ENCODE results near the gene ASTN2.

Gene ASTN2

DNA sequence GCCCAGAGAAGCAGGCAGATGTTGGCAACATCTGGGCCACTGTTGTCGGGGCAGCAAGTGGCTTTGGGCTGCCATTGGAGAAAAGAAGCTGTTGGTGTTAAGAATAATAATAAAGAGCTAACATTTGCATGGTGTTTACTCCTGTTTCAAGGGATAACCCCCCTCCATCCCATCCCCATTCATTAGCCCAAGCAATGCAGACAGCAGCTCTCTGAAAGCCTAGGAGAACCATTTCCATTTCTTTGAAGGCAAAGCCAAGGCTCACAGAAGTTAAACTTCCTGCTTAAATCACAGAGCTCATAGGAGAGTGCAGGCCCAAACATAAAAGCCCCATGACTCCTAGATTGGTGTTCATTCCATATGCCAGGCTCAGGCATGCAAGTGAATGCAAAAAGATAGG is 175.4 kb downstream of the ASTN2 start:
- DNase-seq: no peak

DNA sequence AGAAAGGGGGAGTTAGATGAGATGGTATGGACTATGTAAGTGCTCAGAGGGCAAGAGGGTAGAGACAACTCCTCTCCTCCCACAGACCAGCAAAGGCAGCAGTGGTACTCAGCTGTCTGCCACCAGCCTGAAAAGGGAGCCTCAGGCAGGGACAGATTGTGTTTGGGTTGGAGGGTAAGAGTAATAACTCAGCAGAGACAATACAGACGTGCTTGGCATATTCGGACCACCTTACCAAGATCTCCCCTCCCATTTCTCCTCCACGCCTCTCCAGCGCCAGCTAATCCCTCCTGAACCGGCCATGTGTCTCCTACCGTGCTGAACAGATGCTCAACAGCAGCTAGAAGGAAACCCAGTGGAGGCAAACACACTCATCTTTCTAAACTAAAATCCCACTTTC is 180.8 kb downstream of the ASTN2 start:
- no peak for DNase-seq

DNA sequence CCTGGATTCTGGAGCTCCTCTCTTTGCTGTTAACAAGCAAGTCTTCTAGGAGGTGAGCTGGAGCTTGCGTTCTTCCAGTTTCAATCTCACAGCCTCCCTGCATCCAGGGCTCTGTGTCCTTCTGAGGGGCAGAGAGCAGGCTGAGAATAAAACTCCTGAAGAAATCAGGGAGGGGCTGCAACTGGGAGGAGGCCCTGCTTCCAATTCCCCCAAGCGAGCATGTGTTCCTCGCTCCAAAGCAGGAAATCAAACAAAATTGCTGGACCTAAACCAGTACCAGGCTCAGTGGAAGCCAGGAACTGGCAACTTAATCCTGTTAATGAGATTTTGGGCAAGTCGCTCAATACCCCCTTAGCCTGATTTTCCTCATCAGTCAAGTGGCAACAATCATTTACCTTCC is 181.8 kb downstream of the ASTN2 start:
- DNase-seq: no peak

DNA sequence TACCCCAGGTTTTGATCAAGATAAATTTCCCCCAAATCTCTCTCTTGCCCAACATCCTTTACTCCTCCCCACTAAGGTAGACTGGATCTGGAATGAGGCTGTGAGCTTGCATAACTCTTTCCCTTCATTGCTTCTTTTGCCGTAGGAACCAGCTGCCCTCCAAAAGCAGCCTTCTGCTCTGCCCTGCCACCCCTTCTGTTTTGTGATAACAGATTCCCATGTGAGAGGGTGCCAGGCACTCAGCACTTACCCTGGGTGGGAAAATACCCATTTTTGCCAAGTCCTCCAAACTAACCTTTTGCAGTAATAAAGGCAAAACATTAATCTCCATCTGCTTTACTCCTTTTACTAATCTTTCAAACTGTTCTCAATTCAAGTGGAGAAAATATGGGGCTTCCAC is 182.6 kb downstream of the ASTN2 start:
- no peak for DNase-seq

DNA sequence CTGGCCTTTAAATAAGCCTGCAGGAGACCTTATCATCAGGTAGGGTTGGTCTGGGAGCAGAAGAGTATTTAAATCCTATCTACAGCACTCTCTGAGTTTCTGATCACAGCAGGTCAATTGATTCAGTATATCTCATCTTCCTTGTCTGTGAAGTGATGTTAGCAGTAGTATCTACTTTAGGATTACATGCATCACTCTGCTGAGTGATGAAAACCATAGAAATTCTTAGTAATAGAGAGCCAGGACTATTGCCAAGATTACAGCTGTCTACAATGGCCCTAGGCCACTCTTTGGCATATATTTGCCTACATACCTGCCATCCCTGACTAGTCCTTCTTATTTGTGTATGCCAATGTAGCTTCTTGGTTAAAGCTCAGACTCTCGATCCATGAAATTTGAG is 183.8 kb downstream of the ASTN2 start:
- no peak for DNase-seq

DNA sequence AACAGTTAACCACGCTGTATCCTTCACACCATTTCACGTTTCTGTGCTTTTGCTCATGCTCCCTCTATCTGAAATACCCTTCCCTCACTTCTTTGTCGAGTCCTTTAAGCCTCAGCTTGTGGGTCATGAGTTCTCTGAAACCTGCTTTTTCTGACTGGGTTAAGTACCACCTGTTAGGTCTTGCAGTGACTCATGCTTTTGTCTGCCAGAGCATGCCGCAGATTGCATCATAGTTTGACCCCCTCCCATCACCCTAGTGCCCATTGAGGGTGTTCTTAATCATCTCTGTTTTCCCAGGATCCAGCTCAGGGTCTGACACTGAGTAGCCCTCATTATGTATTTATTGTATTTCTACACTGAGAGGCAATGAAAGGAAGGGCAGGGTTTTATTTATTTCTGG is 190.2 kb downstream of the ASTN2 start:
- peak; percentile 19 for DNase-seq

DNA sequence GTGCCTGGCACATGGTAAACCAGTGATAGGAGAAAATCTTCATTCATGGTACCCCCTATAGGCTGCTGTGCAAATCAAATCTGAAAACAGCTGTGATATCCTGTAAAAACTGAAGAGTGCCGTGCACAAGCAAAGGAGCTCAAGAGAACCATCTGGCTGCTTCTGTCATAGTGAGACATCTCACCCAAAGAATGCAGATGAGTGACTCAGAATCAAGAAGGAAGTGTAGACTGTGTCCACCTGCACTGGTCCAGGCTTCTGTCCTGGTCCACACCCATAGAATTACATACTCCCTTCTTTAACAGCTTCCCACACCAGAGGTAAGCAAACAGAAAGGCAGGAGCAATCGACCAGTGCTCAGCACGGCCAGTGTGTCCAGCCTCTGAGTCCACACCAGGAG is 195.9 kb downstream of the ASTN2 start:
- no peak for DNase-seq

DNA sequence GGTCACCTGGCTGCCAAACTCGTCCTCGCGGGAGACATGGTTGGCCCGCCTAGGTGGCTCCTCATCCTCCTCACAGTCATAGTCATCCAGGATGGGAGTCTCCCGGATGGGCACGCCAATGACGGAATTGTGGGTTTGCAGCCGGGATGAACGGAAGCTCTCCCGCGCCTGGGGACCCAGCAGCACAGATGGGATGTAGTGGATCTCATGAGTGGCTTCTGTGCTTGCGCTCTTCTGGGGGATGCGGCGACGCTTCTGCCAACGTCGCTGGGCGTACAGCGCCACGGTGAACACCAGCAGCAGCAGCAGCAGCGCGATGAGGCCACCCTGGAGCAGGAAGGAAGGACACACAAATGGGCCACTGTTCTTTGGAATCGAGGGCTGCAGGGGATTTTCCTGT is 200.4 kb downstream of the ASTN2 start:
- DNase-seq: no peak

DNA sequence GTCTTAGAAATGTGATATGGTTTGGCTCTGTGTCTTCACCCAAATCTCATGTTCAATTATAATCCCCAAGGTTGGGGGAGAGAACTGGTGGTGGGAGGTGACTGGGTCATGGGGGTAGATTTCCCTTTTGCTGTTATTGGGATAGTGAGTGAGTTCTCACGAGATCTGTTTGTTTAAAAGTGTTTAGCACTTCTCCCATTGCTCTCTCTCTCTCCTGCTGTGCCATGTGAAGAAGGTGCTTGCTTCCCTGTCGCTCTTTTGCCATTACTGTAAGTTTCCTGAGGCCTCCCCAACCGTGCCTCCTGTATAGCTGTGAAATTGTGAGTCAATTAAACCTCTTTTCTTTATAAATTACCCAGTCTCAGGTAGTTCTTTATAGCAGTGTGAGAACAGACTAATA is 203.6 kb downstream of the ASTN2 start:
- no peak for DNase-seq

DNA sequence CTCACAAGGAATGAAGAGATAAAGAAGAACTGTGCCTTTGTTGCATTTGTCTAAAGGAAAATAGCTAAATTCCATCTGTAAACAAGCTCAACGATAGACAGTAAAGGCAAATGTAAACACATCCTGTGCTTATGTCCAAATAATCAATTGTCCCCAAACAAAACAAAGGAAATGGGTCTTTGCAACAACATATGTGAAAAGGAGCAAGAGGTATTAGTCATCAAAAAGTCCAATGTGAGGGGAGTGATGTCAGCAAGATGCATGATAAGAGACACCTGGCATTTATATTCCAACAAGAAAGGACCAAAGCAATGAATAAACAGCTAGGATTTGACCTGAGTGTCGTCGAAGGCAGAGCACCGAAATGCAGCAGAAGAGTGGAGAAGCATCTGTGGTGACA is 209.1 kb downstream of the ASTN2 start:
- no peak for DNase-seq

DNA sequence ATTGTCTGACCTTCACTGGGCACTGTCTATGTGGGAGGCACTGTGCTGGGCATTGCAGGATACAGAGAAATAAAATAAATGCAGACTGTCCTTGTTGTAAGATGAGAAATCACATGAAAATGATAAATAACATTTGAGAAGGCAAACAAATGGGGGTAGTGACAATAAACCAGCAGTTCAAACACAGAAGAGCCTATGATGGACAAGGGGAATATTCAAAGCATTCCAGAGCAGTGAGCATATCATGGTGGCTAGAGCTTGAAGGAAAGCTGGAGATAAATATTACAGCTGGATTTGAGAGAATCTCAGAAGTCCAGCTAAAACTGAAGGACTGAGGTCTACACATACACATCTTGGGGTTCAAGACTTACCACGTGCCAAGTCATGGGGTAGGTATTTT is 209.9 kb downstream of the ASTN2 start:
- no peak for DNase-seq

DNA sequence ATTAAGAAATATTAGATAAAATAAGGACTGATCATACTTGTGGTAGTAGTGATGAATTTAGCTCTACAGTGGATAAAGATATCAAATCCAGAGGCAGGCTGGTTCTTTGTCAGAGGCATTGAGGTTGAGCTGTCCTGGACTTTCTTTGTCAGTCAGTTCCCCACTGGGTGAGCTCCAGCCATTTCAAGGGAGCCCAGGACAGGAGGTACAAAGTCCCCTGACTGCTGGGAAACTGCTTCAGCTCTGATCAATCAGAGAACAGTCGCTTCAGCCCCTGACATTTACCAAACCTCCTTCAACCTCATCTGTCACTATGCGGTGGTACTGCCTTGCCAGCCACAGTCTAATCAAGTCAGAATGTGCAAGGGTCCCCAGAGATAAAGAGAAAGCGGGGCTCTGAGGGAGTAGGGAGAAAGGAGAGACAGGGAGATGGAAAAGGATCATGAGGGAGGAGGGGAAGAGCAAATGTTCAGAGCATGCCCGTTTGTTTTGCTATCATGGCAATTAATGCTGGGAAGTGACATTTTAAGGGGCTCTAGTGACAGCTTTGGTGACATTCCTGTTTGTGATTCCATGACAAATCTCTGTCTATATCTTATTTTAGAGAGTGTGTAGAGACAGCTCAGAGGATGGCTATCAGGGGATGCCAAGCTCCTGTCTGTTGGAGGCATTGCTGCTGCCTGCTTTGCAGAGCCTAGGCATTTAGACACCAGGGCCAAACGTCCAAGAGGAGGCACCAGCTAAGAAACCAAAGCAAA is 223.2 kb downstream of the ASTN2 start:
- DNase-seq: no peak

DNA sequence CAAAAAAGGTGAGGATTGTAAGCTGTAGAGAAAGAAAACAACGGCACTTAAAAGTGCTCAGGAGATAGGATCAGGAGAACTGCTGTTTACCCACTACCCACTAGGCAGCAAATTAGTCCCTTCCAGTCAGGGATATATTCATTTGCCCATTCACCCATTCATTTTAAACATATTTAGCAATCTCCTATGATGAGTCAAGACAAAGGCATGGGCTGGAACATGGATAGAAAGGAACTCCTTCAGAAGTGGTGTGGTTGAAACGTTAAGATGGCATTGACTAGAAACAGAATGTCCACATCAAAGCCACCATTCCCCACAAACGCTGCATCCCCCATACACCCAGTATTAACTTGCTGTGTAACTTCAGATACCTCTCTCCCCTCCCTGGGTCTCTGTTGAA is 225.7 kb downstream of the ASTN2 start:
- DNase-seq: no peak

DNA sequence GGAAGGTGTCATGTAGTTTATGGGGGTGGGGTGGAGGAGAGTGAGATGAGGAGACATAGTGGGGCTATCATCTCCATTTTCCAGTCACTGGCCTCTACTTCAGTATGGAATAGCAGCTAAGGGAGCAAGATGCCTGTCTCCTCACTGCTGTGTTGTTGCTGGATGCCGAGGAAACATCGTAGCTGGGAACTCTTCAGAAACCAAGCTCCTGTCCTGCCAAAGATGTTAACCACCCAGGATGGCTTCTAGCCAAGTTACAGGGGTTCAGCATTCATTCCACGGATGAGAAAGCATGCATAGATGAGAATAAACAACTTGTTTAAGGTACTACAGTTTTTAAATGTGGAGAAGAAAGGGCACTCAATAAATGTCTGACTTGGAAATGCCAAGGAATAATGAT is 226.5 kb downstream of the ASTN2 start:
- no peak for DNase-seq

DNA sequence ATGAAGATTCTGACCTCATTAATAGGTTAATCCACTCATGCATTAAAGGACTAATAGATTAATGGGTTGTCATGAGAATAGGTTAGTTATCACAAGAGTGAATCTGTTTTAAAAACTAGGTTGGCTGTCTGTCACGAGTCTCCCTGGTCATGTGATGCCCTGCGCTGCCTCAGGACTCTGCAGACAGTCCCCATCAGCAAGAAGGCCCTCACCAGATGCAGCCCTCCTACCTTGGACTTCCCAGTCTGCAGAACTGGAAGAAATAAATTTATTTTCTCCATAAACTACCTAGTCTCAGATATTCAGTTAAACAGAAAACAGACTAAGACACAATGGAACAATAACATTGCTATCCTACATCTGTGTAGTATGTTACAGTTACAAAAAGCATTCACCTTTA is 227.4 kb downstream of the ASTN2 start:
- no peak for DNase-seq

DNA sequence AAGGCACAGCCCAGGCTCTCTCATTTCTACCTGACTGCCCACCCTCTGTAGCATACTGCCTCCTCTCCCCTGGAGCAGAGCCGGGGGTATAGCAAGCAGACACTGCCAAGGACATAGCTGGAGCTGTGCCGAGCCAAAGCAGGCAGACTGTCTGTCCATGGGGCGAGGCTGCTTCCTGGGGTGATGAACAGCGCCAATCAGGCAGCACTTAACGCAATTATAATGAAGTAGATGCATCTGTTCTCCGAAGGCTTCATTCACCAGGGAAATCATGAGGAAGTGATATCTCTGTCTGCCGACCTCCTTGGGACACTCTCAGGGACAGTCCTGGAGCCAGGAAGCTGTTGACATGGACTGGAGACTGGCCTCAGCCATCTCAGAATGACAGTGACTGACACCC is 230.7 kb downstream of the ASTN2 start:
- DNase-seq: no peak

DNA sequence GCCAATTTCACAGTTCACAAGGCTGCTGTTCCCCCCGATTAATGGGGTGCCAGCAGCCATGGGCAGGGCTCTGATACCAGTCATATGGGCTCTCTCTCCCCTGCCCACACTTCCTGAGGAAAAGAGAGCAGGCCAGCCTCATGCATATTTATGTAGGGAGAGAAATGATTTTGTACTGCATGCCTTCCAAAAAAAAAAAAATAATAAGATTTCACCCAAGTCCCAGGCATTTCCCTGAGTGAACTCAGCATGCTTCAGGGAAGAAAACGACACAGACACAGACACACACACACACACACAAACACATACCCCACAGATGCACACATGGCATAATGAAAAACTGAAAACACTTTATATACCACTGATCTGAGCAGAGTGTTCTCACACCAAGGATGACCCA is 232.8 kb downstream of the ASTN2 start:
- no peak for DNase-seq

DNA sequence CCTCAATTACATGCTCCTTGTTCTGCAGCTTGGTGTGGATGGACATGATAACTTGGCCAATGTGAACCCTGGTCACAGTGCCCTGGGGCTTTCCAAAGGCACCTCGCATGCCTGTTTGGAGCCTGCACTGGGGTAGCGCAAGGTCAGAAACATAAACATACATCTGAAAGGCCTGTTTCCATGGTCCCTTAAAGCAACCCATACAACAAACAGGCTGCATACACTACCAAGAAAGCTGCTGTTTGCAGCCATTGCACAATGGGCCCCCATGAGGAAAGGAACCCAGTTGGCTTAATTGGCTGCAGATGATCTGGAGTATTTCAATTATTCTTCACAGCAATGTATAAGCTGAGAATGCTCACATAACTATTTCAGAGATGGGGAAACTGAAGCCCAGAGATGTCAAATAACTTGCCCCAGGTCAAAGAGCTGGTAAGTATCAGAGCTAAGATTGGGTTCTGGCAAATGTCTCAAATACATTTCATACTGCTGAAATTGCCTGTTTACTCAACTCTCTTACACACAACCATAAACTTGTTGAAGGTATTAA is 233.9 kb downstream of the ASTN2 start:
- no peak for DNase-seq

DNA sequence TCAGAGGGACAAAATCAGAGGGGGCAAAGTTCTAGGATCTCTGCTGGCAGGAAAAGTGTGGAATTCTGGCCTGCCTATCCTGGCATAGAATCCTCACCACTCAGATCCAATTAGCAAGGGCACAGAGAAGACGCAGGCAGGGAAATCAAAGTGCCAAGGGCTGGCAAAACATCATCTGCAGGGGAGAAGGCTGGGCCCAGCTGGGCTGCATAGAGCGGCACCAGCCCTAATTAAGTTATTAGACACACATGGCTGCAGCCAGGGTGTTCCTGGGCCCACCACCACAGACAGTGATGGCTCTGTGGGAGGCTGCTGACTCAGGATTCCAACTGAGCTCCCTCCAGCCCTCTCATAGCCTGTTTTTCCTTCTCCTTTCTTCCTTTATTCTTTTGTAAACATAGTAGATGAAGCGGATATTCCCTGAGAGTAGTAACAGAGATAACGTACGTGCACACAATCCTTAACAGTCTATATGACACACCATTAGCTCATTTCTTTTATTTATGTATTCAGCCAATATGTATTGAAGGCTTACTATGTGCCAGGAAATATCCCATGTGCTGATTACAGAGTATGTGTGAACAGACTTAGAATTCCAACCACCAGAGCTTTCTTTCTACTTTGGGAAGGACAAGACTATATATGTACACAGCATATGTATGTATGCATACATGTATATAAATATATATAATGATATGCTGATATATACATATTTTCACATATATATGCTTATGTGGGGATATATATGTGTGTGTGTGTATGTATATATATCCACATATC is 236.1 kb downstream of the ASTN2 start:
- peak; percentile 27 for DNase-seq

DNA sequence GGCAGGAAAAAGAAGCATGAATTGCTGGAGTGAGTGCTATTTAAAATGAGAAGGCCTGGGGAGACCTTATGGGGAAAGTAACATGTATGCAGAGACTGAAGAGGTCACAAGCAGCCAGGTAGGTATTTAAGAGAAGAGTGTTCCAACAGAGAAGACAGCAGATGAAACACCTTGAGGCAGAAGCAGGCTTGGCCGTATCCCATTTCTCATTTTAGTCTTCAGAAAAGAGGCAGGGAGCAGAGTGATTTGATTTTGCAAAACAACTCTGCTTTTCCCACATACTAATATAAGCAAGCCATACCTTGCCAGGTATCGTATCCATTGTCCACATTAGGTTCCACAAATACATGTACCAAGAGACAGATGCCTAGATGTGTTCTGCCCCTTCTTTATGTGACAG is 244.3 kb downstream of the ASTN2 start:
- no peak for DNase-seq

DNA sequence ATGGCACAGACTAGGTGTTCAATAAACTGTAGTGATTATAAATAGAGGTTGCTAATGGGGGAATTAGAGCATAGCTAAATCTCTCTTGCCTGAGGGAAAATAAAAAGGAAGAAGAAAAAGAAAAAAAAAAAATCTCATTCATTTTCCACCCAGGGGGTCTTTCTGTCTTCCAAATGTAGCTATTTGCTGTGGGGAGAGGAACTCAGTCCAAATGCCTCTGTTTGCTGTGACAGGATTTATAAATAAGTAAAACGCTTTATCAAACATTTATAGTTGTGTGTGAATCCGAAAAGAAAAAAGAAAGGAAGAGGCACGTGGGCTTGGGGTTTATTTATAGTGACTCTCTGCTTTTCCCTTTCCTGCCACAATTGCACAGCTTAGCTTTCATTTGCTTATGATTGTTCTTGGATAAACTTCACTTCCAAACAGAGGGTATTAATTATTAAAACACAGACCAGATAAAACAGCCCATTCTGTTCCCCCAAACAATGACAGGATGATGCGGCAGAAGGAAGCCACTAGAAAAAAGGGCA is 245.7 kb downstream of the ASTN2 start:
- no peak for DNase-seq

DNA sequence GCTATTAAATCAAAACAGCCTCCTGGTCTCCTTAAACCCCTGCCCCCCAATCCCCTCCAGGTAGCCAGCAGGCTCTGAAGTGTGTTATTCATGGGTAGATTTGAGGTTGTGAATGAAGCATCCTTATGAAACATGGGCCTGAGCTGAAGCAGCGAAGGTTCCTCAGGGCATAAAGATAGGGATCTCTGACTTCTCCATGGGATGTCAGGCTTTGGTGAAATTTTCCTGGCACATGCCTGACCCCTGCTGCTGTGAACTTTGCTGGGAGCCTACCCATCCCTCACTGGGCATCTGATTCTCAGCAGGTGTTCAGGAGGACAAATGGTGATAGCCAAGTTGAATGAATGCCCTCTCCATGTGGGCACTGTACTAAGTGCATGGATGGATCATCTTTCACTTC is 250.3 kb downstream of the ASTN2 start:
- DNase-seq: no peak

DNA sequence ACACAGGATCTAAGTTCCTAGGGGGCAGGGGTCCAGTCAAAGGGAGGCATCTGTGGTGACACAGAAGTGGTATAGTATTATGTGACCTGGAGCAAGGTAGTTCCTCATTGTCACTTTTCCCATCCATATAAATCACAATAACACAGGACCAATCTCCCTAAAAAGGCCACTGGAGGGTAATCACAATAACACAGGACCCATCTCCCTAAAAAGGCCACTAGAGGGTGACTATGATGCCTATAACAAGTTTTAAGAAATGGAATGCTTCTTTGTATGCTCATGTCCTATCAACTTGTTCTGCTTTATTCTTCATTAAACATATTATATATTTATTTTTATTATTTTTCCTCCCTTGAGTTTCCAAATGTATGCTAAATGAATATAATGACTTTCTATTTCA is 254.6 kb downstream of the ASTN2 start:
- DNase-seq: no peak

All from NCI-H1092 (cell line).